Dermis microvascular lymphatic vessel endothelial cell (primary cell): ENCODE results near the gene SCRT2. TPM values are rescaled to one million over a fixed set of nuclear protein-coding genes. Genes with fewer than 3 reads are reported as not detected.
"Not testable (repeated sequence)": the region's sequence is repeated elsewhere in the genome, so short reads cannot be mapped to it uniquely, and the experiment has no call there.

Experiments
- DNase-seq, 2 donors: peaks; one replicate each; pipeline versions ENCODE4 v3.0.0 to v3.0.0-alpha.2; 2010; ENCODE audit warnings: low read depth in 2 of 2
- total RNA-seq: library from RNA; depleted of rRNA; stranded (reverse); fragments of >200 nt; gene quantifications from 2 replicates; pipeline ENCODE4 v1.2.1, GENCODE V29; 2014

Gene SCRT2
- total RNA-seq, 1 donor from 2014 or later: not detected

DNA sequence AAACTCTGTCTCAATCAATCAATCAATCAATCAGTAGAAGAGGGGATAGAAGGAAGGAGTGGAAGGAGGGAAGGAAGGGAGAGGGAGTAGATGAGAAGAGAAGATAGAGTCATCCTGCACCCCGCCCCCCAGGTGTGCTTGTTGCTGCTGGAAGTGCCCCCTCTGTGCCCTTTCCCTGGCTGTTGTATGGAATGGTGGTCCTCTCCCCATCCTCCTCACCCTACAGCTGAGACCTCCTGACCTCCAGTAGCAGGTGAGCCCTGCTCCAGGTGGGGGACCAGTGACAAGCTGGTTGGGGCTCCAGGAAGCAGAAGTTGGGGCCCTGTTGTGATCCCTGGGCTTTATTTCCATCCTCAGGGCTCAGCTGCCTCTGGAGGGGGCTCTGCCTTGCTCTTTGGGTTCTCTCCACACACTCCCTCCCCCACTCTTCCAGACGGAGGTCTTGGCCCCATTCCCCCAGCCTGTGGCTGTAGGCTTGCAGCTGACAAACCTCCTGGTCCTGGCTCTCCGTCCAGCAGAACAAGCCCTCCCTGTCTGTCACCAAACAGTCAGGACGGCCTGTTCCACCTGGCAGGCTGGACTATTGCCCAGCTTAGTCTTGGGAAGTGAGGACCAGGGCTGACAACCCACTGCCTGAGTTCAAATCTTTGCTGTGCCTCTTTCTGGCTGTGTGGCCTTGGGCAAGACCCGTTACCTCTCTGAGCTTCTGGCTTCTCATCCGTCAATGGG lies 26.0 kb upstream of the SCRT2 start:
- DNase-seq: no peak

DNA sequence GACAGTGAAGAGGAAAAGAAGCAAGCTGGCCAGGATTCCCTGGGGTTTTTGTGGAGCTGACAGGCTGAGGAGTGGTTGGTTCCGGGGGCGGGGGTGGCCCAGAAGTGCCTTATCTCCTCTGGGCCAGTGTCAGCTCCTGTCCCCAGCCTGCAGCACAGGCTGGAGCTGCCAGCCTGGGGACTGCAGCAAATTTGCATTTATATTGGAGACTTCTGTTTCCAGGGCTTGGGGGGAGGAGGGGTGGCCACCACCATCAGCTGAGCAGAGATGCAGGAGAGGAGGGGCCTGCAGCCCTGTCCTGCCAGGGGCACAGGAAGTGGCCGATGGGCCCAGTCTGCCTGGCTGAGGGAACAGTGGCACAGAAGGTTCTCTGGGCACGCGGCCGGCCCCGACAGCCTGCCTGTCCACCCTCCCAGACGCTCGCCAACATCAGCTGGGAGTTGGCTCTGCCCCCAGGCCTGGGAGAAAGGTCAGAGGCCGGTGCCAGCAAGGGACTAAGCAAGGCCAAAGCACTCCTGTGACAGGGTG lies 24.3 kb upstream of the SCRT2 start:
- no peak for DNase-seq

DNA sequence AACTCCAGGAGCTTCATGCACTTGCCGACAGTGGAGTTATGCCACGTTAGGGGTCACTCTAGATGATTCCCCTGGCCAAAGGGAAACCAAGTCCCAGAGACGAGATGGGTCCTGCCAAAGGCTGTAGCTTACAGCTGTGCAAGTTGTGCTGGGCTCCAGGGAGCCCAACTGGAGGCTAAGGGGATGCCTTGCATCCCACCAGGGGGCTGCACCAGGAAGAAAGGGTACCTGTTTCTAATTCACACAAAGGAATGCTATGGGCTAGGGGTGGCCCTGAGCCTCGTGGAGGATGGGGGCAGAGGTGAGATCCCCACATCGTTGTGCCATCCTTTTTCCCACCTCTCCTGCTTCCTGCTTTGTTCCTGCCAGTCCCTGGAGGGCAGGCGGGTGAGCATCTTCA lies 23.7 kb upstream of the SCRT2 start:
- DNase-seq: no peak

DNA sequence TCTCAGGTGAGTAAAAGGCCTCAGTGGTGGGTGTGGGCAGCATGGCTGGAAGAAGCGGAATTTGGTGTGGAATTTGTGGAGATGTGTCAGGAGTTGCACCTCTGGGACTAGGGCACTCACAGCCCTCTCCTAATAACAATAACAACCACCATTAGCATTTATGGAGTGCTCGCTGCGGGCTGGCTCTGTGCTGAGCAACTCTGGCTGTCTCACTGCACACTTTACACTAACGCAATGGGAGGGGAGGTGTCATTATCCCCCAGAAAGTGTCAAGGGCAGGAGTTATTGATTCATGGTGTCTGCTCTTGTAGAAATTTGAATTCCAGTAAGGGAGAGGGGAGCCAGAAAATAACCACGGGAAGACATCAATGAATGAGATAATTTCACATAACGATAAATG lies 22.7 kb upstream of the SCRT2 start:
- DNase-seq: no peak

DNA sequence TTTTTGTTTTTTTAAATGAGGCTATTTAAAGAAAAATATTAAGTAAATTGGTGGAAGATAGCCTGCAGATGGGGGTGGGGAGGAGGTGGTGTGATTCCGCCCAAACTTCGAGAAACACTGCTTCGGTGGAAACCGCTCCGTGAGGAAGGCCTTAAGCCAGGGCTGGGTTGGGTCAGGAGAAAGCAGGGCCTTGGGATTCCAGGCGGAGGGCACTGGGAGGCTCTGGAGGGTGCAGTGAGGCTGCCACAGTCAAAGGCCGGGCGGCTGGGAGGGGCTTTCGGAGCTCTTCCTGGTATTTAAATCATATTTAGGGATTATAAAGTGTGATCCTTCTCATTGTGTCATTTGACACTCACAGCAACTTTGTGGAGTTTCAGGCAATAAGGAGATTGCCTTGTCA lies 22.2 kb upstream of the SCRT2 start:
- DNase-seq: no peak

DNA sequence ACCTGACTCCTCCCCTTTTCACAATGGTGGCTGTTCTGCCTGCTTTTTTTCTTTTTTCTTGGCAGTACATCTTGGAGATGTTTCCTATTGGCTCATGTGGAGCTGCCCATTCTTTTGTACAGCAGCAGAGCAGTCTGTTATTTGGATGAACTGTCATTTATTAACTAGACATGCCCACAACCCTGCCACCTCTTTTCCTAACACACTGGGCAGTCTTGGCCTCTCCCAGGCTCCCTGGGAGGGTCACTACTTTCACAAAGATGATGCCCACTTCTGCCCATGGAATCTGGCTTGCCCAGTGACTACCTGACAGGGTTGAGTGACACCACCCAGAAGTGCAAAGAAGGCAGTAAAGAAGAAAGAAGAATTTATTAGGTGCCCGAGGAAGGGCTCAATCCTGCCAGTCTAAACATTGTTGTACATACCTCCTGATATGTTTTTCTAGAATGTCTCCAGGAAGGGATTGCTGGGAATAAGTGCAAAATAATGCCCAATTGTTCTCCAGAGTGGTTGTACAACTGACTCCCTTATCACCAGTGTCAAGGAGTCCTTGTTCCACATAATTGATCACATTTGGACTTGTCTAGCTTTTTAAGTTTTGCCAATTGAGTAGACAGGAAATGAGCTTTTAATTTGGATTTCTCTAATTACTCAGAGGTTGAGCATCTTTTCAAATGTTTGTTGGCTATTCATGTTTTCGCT lies 19.7 kb upstream of the SCRT2 start:
- no peak for DNase-seq

DNA sequence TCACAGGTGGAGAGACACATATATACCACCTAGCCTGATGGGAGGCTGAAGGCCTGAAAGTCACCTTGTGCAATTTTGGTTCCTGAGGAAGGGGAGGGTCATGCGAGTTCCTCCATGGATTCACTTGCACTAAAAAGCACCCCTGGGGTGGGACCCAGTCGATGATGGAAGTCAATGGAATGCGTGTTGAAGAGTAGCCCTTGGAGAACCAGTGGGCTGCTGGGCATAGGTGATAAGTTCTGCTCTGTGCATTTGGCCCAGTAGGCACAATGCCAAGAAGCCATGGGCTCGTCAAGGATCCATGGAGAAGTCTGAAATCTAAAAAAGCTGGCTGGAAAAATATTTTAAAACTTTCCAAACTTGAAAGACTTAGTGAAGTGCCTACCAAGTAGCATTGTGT lies 18.9 kb upstream of the SCRT2 start:
- DNase-seq: no peak

DNA sequence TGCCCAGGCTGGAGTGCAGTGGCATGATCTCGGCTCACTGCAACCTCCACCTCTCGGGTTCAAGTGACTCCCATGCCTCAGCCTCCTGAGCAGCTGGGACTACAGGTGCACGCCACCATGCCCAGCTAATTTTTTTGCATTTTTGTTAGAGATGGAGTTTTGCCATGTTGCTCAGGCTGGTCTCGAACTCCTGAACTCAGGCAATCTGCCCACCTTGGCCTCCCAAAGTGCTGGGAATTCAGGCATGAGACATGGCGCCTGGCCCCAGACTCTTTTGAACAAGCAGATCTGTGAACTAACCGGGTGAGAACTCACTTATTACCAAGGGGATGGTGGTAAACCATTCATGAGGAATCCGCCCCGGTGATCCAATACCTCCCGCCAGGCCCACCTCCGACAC lies 18.2 kb upstream of the SCRT2 start:
- DNase-seq: not testable (repeated sequence)

DNA sequence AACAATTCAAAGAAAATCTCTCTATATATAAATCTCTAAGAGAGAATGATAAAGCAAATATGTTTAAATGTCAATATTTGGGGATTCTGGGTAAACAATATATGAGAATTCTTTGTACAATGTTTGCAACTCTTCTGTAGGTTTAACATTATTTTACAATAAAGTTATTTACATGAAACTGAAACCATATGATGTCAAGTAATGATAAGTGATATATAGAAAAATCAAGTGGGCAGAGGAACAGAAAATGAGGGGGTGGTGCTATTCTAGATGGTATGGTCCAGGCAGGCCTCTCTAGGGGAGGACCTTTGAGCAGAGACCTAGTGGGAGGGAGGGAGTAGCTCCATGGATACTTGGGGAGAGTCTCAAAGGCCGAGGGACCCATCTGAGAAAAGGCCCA lies 16.4 kb upstream of the SCRT2 start:
- DNase-seq: no peak

DNA sequence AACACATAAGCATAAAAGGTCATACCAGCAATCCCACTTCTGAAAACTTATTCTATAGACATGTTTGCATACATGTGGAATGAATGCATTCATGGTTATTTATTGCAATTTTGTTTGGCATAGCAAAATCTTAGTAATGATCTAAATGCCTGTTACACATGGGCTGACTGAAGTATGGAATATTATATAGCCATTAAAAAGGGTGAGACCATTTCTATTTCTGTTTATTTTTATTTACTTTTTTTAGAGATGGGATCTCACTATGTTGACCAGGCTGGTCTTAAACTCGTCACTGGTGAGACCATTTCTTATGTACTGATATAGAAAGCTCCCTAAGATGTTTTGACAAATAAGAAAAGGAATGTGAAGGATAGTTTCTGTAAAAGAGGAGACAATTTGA lies 14.3 kb upstream of the SCRT2 start:
- DNase-seq: no peak

DNA sequence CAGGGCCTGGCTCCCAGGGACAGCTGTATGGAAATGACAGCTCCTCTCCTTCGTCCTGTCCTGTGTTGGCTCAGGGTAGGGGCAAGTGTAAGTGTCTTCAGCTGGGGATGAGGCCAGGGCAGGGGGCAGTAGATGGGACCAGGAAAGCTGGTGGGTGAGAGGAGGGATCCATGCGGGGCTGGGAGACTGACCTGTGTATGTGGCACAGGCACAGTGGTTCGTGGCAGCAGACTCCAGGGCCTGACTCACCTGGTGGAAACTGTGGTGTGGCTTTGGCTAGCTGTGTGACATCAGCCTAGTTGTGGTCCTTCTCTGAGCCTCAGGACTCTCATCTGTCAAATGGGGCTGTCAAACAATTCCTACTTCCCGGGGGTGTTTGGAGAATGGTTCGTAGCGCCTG lies 13.7 kb upstream of the SCRT2 start:
- no peak for DNase-seq

DNA sequence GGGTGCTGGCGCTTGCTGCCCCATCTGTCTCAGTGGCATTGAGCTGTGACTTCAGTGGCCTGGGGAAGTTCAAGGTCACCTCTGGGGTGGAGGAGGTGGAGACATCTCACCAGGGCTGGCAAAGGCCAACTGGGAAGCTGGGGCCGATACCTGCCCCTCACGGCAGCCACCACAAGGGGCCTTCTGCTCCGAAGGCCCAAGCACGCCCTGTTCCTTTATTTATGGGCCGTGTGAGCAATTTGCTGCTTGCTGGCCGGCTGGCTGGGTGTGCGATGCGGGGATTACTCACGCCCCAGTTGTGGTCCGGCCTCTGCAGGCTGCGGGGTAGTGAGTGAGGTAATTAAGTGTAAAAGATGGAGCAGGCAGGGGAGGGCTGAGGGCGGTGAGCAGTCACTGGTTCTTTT lies 13.2 kb upstream of the SCRT2 start:
- DNase-seq: no peak

DNA sequence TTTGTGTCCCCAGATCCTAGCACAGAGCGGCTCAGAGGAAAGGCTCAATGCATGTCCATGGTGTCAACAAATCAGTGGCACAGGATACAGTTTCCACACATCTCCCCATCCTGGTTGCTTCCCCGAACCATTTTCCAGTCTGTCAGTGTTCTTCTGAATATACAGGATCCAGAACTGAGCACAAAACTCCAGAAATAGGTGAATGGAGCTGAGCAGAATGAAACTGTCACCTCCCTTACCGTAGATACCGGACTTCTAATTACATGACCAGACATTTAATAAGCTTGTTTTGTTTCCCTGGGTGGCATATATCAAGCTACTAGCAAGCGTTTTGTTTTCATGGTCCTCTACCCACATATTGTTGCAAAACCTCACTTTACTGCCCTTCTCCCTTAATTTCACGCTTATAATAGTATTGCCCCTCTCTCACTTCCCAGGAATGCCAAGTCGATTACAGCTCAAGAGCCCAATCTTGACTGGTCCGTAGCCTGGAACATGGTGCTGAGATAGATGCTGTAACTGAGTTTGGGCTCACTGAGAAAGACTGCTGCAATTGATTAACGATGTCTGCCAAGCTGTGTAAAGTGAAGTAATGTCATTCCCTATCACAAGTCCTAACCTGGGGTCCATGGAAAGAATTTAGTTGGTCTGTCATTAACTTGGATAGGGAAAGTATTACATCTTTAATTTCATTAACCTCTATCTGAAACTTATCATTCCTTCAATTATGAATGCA lies 12.0 kb upstream of the SCRT2 start:
- DNase-seq: no peak

DNA sequence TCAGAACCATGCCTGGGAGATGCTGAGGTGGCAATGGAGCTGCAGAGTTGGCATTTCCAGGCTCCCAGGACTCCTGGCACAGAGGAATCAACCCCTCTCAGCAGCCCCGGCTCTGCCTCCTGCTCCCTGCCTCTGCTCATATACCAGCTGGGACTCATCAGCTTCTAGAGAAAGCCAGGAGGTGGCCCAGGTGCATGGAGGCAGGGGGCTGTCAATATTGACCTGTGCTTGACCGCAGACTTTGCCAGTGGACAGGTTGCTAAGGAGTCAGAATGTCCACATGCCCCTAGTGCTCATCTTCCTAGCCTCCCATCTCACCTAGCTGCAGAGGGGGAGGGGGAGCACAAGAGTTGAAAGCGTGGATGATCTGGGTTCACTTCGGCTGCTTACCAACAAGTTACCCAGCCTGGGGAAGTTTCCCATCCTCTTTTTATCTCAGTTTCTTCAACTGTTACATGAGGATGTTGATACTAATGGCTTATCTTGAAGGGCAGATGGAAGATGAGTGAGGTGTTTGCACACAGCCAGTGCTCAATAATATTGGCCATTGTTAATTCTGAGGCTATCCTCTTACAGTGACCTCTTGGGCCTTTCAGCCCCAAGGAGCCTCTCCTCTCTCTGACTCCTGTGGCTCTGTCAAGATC lies 9.2 kb upstream of the SCRT2 start:
- DNase-seq: no peak

DNA sequence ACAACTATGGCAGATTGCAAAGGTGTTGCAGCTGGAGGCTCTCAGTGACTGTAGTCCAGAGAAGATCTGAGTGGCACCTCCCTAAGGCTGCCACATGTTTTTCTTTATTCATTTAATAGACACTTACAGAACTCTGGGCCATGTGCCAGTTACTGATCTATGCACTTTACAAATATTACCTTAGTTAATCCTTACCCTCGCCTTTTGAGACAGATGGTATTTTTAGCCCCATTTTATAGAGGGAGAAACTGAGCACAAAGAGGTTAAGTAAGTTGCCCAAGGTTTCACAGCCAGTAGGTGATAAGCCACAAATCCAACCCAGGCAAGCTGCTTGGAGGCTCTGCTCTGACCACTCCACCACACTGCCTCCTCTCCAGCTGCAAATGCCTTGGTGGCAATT lies 6.5 kb upstream of the SCRT2 start:
- DNase-seq: no peak

DNA sequence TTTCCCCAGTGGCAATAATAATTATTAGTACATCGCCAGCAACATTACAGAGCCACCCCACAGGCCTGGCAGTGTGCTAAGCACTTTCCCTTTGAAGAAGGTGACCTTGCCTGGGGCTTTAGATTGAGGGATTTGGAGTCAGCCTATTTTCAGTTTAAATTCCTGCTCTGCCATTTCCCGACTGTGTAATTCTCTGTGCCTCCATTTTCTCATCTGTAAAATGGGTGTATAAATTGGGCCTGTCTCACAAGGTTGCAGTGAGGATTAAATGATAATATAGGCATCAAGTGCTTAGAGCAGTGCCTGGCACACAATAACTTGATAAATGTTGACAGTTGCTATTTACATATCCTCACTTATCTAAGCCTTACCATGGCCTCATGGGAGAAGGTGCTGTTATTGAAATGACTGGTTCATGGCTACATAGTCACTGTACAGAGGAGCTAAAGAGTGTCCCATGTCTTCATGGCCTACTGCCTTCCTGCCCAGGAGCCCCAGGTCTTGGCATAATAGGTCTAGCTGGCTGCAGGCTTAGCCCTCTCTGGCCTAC lies 5.1 kb upstream of the SCRT2 start:
- no peak for DNase-seq

DNA sequence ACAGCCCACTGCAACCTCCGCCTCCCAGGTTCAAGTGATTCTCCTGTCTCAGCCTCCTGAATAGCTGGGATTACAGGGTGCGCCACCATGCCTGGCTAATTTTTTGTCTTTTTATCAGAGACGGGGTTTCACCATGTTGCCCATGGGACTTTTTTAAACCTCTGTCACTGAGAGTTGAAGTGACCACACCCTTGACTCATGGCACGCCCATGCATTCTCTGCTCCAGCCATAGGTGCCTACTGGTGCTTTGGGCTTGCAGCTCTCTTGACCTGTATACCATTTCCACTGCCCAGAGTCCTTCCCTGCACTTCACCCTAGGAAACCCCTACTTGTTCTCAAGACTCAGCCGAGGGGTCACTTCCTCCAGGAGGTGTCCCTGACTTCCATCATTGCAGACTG lies 2.4 kb upstream of the SCRT2 start:
- DNase-seq: no peak

DNA sequence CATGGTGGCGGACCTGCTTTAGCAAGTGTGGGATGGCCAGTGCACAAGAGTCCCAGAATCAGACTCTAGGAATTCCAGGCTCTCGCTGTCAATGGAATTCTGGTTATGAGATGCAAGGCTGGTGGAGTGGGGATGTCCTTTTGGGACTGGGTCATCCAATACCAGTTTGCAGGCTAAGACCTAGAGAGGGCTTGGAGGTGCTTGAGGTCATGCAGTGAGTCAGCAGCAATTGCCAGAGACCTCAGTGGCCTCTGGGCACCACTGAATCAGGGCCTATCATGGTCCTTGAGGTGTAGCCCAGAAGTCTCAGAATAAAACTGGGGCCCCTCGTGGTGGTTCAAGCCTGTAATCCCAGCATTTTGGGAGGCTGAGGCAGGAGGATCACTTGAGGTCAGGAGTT lies 1.4 kb upstream of the SCRT2 start:
- DNase-seq: no peak

DNA sequence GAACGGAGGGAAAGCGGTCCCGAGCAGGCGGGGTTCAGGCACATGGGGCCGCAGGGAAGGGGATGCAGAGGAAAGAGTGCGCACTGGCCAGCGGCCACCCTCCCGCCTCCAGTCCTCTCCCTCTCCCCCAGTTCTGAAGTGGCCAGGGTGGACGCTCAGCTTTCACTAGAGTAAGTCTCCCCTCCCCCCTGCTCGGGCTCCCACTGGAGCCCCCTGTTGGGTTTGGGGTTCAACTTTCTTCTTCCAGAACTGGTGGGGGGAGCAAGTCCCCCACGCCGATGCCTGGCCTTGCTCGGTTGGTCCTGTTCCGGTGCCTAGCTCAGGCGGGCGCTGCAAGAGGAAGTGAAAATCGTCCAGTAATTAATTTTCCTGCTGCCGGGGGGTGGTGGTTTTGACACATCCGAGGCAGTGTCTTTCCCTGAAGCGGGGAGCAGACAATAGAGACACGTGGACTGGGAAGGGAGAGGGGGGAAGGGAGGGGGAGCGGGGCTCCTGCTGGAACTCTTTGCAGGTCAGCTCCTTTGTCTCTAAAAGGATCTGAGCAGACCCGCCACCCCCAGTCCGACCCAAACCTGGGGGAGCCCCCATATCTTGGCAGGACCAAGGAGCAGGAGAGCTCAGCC lies 824 bp upstream of the SCRT2 start:
- DNase-seq: no peak

DNA sequence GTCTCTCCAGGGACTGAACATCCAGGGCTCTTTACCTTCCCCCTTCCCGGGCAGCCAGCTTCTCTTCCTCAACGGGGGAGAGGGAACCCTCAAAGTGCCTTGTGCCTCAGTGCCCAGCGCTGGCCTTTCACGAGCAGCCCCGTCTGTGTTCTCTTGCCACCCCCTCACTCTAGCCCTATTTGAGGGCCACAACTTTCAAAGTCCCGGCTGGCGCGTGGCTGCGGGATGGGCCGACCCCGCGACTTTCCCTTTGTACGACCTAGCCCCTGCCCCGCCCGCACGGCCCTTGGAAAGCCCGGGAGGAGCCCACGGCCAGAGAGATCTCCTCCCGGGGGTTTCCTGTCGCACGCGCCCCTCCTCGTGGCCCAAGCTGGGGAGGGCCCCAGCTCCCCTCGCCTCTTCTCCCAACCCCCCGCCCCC lies 559 bp downstream of the SCRT2 start:
- DNase-seq: no peak

DNA sequence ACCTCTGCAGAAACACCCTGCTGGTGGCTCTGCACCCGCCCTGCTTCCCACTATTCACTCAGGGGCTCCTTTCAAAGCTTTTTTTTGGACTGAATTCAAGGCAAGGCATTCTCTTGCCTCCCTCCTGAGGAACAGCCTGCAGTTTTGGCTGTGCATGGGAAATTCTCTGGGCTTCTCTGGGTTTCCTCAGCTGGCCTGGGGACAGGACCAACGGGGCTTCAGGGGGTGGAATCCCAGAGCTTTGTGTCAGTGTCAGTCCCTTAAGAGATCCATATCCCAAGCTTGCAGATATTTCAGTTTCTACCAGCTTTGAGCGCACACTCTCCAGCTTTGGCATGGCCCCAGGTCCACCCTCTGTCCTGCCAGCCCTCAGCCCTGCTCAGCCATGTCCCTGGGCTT lies 2.0 kb downstream of the SCRT2 start:
- no peak for DNase-seq
